Measurements from ENCODE around the gene CNTNAP5.

CNTNAP5 gene

DNA sequence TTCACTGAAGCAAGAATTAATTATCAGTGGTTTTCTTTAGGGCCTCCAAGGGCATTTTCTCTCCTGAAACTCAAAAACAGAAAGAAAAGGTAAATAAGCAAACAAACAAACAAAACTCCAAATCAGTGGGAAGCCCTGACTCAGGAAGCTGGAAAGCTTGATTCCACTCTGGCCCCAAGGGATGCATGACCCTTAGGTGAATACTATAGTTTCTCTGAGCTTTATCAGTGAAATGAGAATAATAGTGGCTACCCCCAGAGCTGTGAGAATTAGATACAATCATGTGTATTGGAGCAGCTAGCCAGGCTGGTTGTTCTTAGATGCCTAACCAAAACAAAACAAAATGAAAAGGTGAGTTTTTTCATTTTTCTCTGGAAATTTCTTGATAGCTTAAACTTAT is 585.1 kb downstream of the CNTNAP5 start:
- H3K4me1 Mint-ChIP-seq: no peaks in the 10 kb centered on the region
- peaks cover 7% of the 10 kb centered on the region for H3K9me3 Mint-ChIP-seq
- ATAC-seq (no peak), DNase-seq (ENCODE audit: low spot score in 2 of 2) (no peak)
- no peaks in the 10 kb centered on the region for H3K36me3 Mint-ChIP-seq
- H3K27ac Mint-ChIP-seq: no peak overlapping the region
- H3K4me3 Mint-ChIP-seq: no peak overlapping the region

DNA sequence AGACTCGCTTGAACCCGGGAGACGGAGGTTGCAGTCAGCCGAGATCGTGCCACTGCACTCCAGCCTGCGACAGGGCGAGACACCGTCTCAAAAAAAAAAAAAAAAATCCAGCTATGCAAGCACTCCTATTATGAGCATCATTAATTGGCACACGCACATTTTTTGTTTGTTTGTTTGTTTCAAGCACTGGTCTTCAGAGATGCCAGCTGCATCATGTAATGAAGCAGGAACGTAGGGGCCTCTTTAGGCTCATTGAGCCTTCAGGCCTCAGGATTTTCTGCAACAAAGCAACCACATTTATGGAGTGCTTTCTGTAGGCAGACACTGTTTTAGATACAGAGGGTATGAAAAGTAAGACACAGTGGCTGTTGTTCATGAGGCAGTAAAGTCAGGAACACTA is 585.8 kb downstream of the CNTNAP5 start:
- ATAC-seq (no peak), DNase-seq (ENCODE audit: low spot score in 2 of 2) (no peak)
- Mint-ChIP-seq H3K27ac (no peak overlapping the region), H3K36me3 (no peaks in the 10 kb centered on the region), H3K4me1 (no peaks in the 10 kb centered on the region), H3K9me3 (peaks cover 6% of the 10 kb centered on the region), H3K4me3 (no peak overlapping the region)

GRCh38 chr2:124623560-124623959 is 598.5 kb downstream of the CNTNAP5 start:
- Mint-ChIP-seq H3K9me3 (peaks cover 11% of the 10 kb centered on the region), H3K36me3 (no peaks in the 10 kb centered on the region), H3K4me1 (no peaks in the 10 kb centered on the region), H3K27ac (no peak overlapping the region), H3K4me3 (no peak overlapping the region)
- ATAC-seq (no peak), DNase-seq (ENCODE audit: low spot score in 2 of 2) (no peak)

DNA sequence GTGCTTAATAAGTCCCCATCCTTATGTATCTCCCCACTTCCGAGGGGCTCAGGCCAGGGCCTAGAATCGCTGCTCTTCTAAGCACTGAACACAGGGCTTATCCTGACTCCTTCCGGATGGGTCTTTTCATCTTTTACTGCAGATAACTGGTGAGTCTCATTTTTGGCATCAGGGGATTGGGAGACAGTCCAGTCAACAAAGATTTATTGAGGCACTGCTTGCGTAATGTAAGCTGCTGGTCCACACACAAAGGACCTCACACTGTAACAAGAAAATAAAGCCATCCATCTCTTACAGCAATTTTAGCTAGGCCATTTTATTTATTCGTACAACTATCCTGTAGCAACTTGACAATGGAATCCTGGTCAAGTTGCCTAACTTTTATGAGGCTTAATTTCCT is 600.5 kb downstream of the CNTNAP5 start:
- H3K27ac Mint-ChIP-seq: no peak overlapping the region
- DNase-seq (ENCODE audit: low spot score in 2 of 2): no peak
- ATAC-seq: no peak
- H3K9me3 Mint-ChIP-seq: peaks cover 17% of the 10 kb centered on the region
- no peak overlapping the region for H3K4me3 Mint-ChIP-seq
- H3K36me3 Mint-ChIP-seq: no peaks in the 10 kb centered on the region
- no peaks in the 10 kb centered on the region for H3K4me1 Mint-ChIP-seq

DNA sequence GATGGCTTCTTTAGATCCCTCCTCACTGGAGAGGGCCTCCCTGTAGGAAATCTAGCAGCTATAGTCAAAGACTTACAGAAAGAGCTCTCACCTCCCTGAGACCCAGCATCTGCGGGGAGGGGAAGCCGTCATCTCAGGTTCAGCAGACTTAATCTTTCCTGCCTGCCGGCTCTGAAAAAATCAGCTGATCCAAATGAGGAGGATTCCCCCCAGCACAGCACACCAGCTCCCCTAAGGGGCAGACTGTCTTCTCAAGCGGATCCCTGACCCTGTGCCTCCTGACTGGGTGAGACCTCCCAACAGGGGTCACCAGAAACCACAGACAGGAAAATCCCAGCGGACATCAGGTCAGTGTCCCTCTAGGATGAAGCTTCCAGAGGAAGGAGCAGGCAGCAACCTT is 601.9 kb downstream of the CNTNAP5 start:
- Mint-ChIP-seq H3K9me3 (peaks cover 17% of the 10 kb centered on the region), H3K4me1 (no peaks in the 10 kb centered on the region), H3K27ac (no peak overlapping the region), H3K36me3 (no peaks in the 10 kb centered on the region), H3K4me3 (no peak overlapping the region)
- no peak for ATAC-seq
- no peak for DNase-seq (ENCODE audit: low spot score in 2 of 2)

- Mint-ChIP-seq H3K36me3 (no peaks in the 10 kb centered on the region), H3K4me1 (no peaks in the 10 kb centered on the region), H3K27ac (no peak overlapping the region), H3K9me3 (peaks cover 14% of the 10 kb centered on the region), H3K4me3 (no peak overlapping the region)
- DNase-seq (ENCODE audit: low spot score in 2 of 2) (no peak), ATAC-seq (no peak)
Observed at GRCh38 chr2:124633812-124634211, 608.7 kb downstream of the CNTNAP5 start.

DNA sequence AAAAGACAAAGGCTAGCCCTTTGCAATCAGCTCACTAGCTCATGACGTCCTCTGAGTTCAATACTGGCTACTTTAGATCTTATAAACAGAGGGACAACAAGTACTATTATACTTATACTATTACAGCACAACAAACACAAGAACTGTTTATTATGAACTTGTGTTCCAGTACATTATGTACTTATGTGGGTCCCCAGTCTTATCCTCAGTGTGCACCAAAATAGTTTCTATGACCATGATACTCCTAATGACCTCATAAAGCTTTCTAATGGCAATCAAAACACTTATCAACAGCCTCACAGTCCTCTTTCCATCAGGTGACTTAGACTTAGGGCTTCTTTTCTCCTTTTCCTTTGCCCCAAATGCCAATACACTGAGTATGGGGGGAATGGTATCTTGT is 614.4 kb downstream of the CNTNAP5 start:
- peaks cover 13% of the 10 kb centered on the region for H3K9me3 Mint-ChIP-seq
- no peaks in the 10 kb centered on the region for H3K4me1 Mint-ChIP-seq
- no peak overlapping the region for H3K4me3 Mint-ChIP-seq
- H3K27ac Mint-ChIP-seq: no peak overlapping the region
- ATAC-seq (no peak), DNase-seq (ENCODE audit: low spot score in 2 of 2) (no peak)
- no peaks in the 10 kb centered on the region for H3K36me3 Mint-ChIP-seq

DNA sequence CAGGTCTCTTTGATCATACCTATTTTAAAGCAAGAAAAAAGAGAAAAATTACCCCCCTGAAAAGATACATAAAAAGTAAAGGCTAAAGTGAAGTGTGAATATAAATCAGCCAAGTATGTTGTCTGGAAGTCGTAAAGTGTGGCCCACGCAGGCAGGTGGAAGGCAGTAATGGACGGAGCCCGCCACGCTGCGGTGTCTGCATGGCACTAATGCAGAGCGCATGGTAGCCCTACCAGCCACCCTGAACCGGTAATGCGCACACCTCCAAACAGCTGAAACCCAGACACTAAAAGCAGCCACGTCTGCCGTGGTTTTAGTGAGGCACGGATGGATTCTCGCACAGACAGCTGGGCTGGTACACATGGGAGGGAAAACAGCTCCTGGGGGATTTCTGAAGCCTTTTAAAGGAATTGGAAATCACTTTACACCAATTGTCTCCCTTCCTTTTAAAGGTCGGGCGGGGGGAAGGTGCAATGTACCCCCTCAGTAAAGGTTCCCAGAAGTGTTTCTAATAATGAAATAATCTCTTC is 615.2 kb downstream of the CNTNAP5 start:
- ATAC-seq (no peak), DNase-seq (ENCODE audit: low spot score in 2 of 2) (no peak)
- Mint-ChIP-seq H3K4me3 (no peak overlapping the region), H3K36me3 (no peaks in the 10 kb centered on the region), H3K4me1 (no peaks in the 10 kb centered on the region), H3K9me3 (peaks cover 13% of the 10 kb centered on the region), H3K27ac (no peak overlapping the region)

- DNase-seq (ENCODE audit: low spot score in 2 of 2) (no peak), ATAC-seq (no peak)
- H3K4me3 Mint-ChIP-seq: no peak overlapping the region
- no peaks in the 10 kb centered on the region for H3K36me3 Mint-ChIP-seq
- no peaks in the 10 kb centered on the region for H3K4me1 Mint-ChIP-seq
- no peak overlapping the region for H3K27ac Mint-ChIP-seq
- H3K9me3 Mint-ChIP-seq: peaks cover 15% of the 10 kb centered on the region
Observed at GRCh38 chr2:124646166-124646815, 621.2 kb downstream of the CNTNAP5 start.

DNA sequence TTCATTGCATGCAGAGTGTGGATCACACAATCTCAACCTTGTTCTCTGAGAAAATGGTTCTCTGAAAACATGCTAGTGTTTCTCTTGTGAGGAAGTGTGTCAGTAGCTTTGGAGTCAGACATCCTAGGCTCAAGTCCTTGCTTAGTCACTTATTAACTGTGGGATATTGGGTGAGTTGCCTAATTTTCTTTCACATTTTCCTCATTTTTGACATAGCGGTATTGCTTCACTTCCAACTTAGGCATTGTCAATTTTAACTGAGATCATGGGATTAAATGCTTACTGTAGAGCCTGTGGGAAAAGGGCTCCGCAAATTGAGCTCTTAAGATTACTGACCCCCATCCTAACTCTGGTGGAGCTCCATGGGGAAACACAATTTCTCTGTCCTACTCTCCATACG is 622.2 kb downstream of the CNTNAP5 start:
- Mint-ChIP-seq H3K4me1 (no peaks in the 10 kb centered on the region), H3K36me3 (no peaks in the 10 kb centered on the region), H3K27ac (no peak overlapping the region), H3K4me3 (no peak overlapping the region), H3K9me3 (peaks cover 17% of the 10 kb centered on the region)
- DNase-seq (ENCODE audit: low spot score in 2 of 2): no peak
- ATAC-seq: no peak

DNA sequence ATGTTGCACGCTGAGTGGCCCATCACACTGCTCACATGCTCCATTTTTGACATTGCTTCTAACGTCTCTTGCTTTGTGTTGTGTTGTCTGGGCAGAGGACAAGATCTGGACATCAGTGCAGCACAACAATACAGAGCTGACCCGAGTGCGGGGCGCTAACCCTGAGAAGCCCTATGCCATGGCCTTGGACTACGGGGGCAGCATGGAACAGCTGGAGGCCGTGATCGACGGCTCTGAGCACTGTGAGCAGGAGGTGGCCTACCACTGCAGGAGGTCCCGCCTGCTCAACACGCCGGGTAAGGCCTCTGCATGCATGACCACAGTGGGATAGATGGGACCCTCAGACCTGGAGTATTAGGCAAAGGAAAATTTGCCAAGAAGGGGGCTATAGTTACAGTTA is 622.6 kb downstream of the CNTNAP5 start:
- peaks cover 17% of the 10 kb centered on the region for H3K9me3 Mint-ChIP-seq
- no peaks in the 10 kb centered on the region for H3K36me3 Mint-ChIP-seq
- no peak for DNase-seq (ENCODE audit: low spot score in 2 of 2)
- no peak overlapping the region for H3K4me3 Mint-ChIP-seq
- no peak for ATAC-seq
- no peaks in the 10 kb centered on the region for H3K4me1 Mint-ChIP-seq
- no peak overlapping the region for H3K27ac Mint-ChIP-seq

DNA sequence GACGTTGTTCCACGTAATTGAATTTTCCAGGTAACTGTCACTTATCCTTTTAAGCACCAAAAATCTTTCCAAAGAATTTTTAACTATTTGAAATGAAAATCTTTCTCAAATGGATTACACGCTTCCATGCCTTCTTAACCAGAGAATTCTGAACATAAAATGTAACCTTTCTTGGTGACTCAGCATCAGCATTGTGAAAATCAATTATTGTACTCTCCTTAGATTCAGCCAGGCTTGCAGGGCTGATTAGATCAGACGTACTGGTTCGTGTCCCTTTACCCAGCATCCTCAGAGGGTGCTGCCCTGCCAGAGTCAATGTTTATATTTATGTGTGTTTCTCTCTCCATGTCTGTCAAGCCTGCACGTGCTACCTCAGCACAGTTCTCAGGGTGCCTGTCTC is 623.9 kb downstream of the CNTNAP5 start:
- Mint-ChIP-seq H3K4me3 (no peak overlapping the region), H3K4me1 (no peaks in the 10 kb centered on the region), H3K36me3 (no peaks in the 10 kb centered on the region), H3K27ac (no peak overlapping the region), H3K9me3 (peaks cover 20% of the 10 kb centered on the region)
- DNase-seq (ENCODE audit: low spot score in 2 of 2): no peak
- ATAC-seq: no peak

DNA sequence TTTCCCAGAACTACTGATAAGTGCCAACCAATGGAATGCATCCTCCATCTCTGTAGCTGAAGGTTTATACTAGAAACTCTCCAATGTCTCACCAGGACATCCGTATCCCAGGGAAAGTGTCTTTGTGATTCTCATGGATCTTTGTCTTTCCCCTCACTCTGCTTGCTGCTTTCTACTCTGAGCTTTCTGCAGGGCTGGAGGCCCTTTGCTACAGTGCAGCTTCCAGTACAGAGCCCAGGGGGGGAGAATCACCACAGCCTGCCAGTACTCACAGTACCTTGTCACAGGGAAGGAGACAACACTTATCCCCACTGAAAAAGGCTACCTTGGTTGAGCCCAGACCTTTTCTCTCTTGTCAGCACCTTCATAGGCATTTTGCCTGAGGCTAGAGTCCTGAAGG is 627.0 kb downstream of the CNTNAP5 start:
- DNase-seq (ENCODE audit: low spot score in 2 of 2) (no peak), ATAC-seq (no peak)
- Mint-ChIP-seq H3K4me1 (no peaks in the 10 kb centered on the region), H3K9me3 (peaks cover 23% of the 10 kb centered on the region), H3K36me3 (no peaks in the 10 kb centered on the region), H3K27ac (no peak overlapping the region), H3K4me3 (no peak overlapping the region)

GRCh38 chr2:124658373-124658772 is 633.3 kb downstream of the CNTNAP5 start:
- no peak for DNase-seq (ENCODE audit: low spot score in 2 of 2)
- ATAC-seq: no peak
- Mint-ChIP-seq H3K4me3 (no peak overlapping the region), H3K36me3 (no peaks in the 10 kb centered on the region), H3K4me1 (no peaks in the 10 kb centered on the region), H3K9me3 (peaks cover 26% of the 10 kb centered on the region), H3K27ac (no peak overlapping the region)

- no peaks in the 10 kb centered on the region for H3K36me3 Mint-ChIP-seq
- no peak overlapping the region for H3K4me3 Mint-ChIP-seq
- no peak for DNase-seq (ENCODE audit: low spot score in 2 of 2)
- peaks cover 20% of the 10 kb centered on the region for H3K9me3 Mint-ChIP-seq
- no peak overlapping the region for H3K27ac Mint-ChIP-seq
- H3K4me1 Mint-ChIP-seq: no peaks in the 10 kb centered on the region
- no peak for ATAC-seq
Observed at GRCh38 chr2:124661558-124661957, 636.5 kb downstream of the CNTNAP5 start.

DNA sequence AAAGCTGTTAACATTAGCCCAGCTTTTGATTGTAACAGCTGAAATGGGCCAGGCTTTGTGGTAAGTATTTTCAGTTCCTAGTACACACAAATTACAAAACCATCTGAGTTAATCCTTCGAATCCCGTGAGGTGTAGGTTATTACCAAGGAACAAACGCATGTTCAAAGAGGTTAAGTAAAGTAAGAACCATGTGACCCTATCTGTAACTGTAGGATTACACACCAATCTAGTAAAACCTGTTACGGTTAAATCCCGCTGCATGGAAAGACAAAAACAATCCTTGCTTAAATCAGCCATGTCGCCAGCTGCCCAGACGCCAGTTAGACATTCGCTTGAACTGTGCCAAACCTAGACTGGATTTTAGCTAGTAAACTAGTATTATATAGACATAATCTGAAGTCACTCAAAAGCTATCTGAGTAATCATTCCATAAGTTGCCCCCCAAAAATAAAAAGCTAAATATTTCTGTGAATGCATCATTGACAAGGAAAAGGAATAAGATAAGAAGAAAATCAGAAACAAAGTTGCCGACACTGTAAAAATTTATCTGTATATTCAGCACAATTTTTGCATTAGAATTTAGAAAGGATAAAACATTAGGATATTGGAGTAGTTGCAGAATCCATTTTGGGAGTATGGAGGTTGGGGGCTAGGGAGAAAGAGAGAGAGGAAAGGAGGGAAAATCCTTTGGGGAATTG is 638.0 kb downstream of the CNTNAP5 start:
- Mint-ChIP-seq H3K9me3 (peaks cover 12% of the 10 kb centered on the region), H3K4me1 (no peaks in the 10 kb centered on the region), H3K27ac (no peak overlapping the region), H3K36me3 (no peaks in the 10 kb centered on the region), H3K4me3 (no peak overlapping the region)
- DNase-seq (ENCODE audit: low spot score in 2 of 2): no peak
- no peak for ATAC-seq

Measured in stimulated activated effector memory CD8-positive, alpha-beta T cell treated with anti-CD3 and anti-CD28 coated beads, Interleukin-12 subunit alpha, Interleukin-12 subunit beta, amount 100 ng/mL, for 72 hours (primary cell).